GM18868 (cell line): ENCODE measurements around the gene TBC1D17.
"Not testable (repeated sequence)": the region's sequence is repeated elsewhere in the genome, so short reads cannot be mapped to it uniquely, and the experiment has no call there.

Experiments used
- ATAC-seq: cut with Tn5 transposase; IDR thresholded peaks from one replicate; pipeline ENCODE4 v1.9.1; 2021; ENCODE audit warnings: mild to moderate bottlenecking, moderate library complexity; ENCODE audit not compliant: unreplicated experiment

TBC1D17 gene

GRCh38 chr19:49916839-49917733 is 39.6 kb downstream of the TBC1D17 start:
- ATAC-seq, result no peak

GRCh38 chr19:49918089-49918488 is 40.6 kb downstream of the TBC1D17 start:
- no peak for ATAC-seq

GRCh38 chr19:49920624-49921363 is 43.3 kb downstream of the TBC1D17 start:
- no peak for ATAC-seq

DNA sequence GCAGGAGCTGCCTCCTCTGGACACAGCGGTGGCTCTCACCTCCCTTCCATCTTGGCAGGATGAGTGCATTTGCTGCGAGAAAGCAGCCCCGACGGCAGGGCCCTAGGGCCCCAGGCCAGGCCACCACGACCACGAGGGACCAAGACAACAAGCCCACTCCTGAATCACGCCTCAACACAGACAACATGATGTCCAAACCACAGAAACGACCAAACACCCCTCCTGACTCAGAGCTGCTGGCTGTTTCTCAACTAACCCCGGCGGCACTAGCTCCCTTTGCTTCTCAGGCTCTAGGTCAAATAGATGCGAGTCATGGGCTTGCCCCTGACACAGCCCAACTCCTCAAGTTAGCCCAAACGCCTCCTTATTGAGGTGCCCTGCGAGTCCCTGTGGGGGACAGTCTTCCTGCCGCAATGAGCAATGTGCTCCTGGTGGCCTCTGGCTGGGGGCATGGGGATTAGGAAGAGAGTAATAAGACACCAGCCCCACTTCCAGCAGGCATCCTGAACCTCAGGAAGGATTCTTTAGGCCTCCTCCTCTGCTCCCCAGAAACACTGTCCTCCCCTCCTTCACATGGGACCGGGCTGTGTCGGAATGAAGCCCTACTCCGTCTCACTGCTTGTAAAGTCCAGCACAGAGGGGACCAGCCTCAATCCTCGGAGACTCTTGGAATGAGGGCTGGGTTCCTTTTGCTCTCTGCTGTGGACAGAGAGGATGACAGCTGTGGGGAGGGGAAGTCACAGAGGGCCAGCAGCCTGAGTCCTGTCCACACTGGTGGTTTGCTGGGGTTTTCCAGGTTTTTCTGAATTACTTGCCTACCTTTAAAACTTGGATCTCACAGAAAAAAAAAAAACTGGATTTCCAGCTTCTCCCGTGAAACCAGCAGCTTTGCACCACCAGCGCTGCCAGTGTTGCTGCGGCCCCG is 44.6 kb downstream of the TBC1D17 start:
- no peak for ATAC-seq

- ATAC-seq, result no peak
Observed at GRCh38 chr19:49923055-49924003, 45.8 kb downstream of the TBC1D17 start.

- ATAC-seq, result no peak
Observed at GRCh38 chr19:49924004-49924880, 46.7 kb downstream of the TBC1D17 start.

DNA sequence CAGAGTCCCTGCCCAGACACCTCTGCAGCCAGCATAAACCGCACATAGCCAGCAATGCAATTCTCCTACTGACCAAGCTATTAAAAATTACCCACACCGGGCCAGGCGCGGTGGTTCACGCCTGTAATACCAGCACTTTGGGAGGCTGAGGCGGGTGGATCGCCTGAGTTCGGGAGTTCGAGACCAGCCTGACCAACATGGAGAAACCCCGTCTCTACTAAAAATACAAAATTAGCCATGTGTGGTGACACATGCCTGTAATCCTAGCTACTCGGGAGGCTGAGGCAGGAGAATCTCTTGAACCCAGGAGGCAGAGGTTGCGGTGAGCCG is 47.3 kb downstream of the TBC1D17 start:
- ATAC-seq, result not testable (repeated sequence)

GRCh38 chr19:49925486-49925885 is 48.0 kb downstream of the TBC1D17 start:
- no peak for ATAC-seq

DNA sequence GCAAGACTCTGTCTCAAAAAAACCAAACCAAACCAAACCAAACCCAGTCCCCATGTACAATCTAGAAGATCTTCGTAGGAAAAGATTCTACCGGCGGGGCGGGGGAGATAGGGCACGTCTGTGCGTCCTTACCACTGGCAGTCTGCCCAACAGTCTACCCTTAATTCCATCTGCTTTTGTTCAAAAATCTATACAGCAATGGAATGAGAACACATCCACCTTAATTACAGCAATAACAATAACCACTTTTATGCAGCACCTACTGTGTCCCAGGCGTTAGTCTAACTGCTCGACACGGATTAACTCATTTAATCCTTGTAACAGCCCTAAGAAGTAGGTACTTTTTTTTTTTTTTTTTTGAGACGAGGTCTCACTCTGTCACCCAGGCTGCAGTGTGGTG is 49.0 kb downstream of the TBC1D17 start:
- ATAC-seq, result no peak

- no peak for ATAC-seq
Observed at GRCh38 chr19:49927526-49928264, 50.2 kb downstream of the TBC1D17 start.

DNA sequence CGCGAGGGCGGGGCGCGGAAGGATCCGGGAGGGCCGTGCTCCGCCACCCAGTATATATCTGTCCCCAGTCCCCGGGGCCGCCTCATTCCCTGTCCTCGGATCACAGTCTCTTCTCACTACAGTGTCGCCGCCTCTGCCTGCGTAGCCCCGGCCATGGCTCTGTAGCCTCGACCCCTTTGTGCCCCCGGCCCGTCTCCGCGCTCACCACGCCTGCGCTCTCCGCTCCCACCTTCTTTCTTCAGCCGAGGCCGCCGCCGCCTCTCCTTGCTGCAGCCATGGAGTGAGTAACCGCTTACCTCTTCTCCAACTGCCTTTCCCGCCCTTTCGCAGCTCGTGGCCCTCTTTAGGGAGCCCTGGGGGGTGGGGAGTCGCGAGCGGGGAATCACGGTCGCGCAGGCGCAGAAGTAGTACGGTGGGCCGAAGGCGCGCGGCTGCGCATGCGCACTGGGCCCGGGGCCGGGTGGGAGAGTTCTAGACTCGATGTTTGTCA is 51.7 kb downstream of the TBC1D17 start, which contains the start of the genes ATF5 and NUP62:
ATF5 (plus strand) TSS at position 85 of the 490 bp plus-strand sequence. CDS start 1,646 bp downstream, outside the sequence.
NUP62 (minus strand) TSS at position 384 of the 490 bp plus-strand sequence. CDS start 19,697 bp downstream, outside the sequence.
- peak; percentile 48 for ATAC-seq

DNA sequence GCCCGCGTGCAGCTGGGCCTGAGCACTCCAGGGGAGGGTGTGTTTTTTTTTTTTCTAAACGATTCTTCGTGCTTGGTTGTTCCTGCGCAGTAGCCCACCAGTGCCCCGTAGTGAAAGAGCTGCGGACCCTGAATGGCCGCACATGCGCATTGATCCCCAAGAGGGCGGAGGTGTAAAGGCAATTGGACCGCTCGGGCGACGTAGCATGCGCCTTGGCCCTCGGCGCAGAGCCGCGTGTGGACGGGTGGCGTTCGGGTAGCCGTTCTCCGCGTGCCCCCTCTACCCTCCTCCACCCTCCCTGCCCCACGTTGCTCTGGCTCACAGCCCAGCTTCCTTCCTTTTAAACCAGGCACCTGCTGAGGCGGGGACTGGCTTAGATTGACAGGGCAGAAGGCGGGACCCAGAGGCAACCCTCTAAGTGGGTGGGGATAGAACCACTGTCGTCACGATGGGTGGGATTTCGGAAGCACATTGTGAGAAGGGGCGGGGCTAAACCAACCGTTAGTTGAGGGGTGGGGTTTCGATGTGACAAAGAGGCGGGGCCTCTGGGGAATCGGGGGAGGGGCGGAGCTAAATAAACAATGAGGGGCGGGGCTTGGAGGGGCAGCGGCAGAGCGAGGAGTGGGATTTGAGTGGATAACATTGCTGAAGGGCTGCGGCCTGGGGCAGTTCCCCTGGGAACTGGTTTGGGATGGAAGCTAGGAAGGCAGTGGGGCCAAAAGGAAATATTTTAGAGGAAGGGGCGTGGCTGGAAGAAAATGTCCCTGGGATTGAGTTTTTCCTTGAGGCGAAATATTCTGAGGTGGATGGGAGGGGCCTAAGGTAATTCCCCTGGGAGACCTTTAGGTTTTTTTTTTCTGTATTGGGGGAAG is 52.3 kb downstream of the TBC1D17 start:
- ATAC-seq, result peak; percentile 69

DNA sequence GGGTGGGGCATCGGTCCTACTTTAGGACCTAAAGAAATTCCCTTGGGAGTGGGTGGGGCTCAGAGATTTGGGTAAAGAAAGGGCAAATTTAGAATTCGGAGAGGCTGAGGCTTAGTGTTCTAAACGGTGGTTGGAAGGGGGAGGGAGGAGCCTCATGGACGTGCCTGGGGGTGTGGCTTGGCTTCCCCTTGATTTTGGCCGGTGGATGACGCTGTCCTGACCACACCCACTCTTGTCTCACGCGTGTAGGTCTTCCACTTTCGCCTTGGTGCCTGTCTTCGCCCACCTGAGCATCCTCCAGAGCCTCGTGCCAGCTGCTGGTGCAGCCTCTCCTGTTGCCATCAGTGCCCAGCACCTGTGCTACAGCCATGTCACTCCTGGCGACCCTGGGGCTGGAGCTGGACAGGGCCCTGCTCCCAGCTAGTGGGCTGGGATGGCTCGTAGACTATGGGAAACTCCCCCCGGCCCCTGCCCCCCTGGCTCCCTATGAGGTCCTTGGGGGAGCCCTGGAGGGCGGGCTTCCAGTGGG is 53.0 kb downstream of the TBC1D17 start:
- ATAC-seq, result no peak

- no peak for ATAC-seq
Observed at GRCh38 chr19:49931293-49932040, 54.0 kb downstream of the TBC1D17 start.

DNA sequence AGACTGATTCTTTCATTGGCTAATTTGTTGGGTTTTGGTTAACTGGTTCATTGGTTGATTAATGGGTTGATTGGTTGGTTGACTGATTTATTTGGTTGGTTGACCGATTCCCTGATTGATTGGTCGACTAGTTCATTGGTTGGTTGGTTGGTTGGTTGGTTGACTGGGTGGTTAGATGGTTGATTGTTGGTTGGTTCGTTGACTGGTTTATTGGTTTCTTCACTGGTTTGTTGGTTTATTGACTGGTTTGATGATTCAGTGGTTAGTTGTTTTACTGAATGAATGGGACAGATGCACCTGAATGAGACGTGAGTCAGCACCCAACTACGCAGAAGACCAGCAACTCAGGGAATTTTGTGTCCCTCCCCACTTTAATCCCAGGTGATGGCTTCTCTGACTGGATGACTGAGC is 54.5 kb downstream of the TBC1D17 start:
- ATAC-seq, result no peak

GRCh38 chr19:49932731-49933131 is 55.2 kb downstream of the TBC1D17 start:
- ATAC-seq, result no peak
